Tibial artery (tissue), 4 donors: ENCODE data around the gene MPHOSPH8.

ENCODE experiments used
- DNase-seq, 2 donors: peaks; one replicate each; pipeline ENCODE4 v3.0.0-alpha.2; 2019
- H3K27ac ChIP-seq, 2 donors: fragments of 200-600 bp; sonication (generic) in 1 of 2; 1 replicate in 1 of 2; 2 replicates in 1 of 2; pipeline ENCODE4 v1.5.1; 2018 to 2019; ENCODE audit warnings: mild to moderate bottlenecking in 1 of 2
- H3K27me3 ChIP-seq, 2 donors: fragments of 200-600 bp; sonication (generic) in 1 of 2; one replicate each; pipeline versions ENCODE4 v1.5.1 to v1.6.0; 2016 to 2019
- H3K36me3 ChIP-seq, 3 donors: fragments of 200-600 bp; sonication (generic) in 2 of 3; one replicate each; pipeline ENCODE4 v1.5.1; 2016 to 2019; ENCODE audit warnings: mild to moderate bottlenecking in 2 of 3
- H3K4me1 ChIP-seq, 4 donors: fragments of 200-600 bp; sonication (generic) in 2 of 4; 1 replicate in 3 of 4; 2 replicates in 1 of 4; pipeline ENCODE4 v1.5.1; 2016 to 2019
- H3K4me3 ChIP-seq, 2 donors: fragments of 200-600 bp; sonication (generic) in 1 of 2; 1 replicate in 1 of 2; 2 replicates in 1 of 2; pipeline ENCODE4 v1.5.1; 2018 to 2019; ENCODE audit warnings: mild to moderate bottlenecking in 2 of 2
- H3K9me3 ChIP-seq, 3 donors: fragments of 200-600 bp; sonication (generic) in 1 of 3; one replicate each; pipeline ENCODE4 v1.5.1; 2016 to 2019
- CTCF ChIP-seq, 2 experiments: fragments of 200-600 bp in 1 of 2; fragments of 450-650 bp in 1 of 2; IDR thresholded peaks; one replicate each; pipeline ENCODE4 v1.5.1; 2017 to 2019; ENCODE audit warnings: antibody characterized with exemption in 2 of 2, mild to moderate bottlenecking in 1 of 2, moderate library complexity in 1 of 2
- intact Hi-C: fragments of 100-400 bp; cut with DNase I; formaldehyde crosslinking; loops from one replicate; pipeline ENCODE4 v1.15.0; 2023; ENCODE audit warnings: low total_unique reads

The MPHOSPH8 gene

GRCh38 chr13:19591864-19592263, 41.6 kb upstream of the MPHOSPH8 start:
- H3K27ac ChIP-seq = no peak overlapping the region
- no peak for DNase-seq
- no peaks in the 10 kb centered on the region for H3K4me1 ChIP-seq
- no peak for TF ChIP-seq CTCF (IDR thresholded peaks at IDR 0.05)
- no peaks in the 10 kb centered on the region for H3K9me3 ChIP-seq
- H3K27me3 ChIP-seq = no peaks in the 10 kb centered on the region
- H3K4me3 ChIP-seq = no peak overlapping the region
- intact Hi-C loops = no loop called here
- H3K36me3 ChIP-seq = no peaks in the 10 kb centered on the region

- no peak for DNase-seq
- TF ChIP-seq CTCF (IDR thresholded peaks at IDR 0.05) = no peak
- H3K9me3 ChIP-seq = no peaks in the 10 kb centered on the region
- intact Hi-C loops = no loop called here
- no peak overlapping the region for H3K27ac ChIP-seq
- no peaks in the 10 kb centered on the region for H3K36me3 ChIP-seq
- no peaks in the 10 kb centered on the region for H3K4me1 ChIP-seq
- no peaks in the 10 kb centered on the region for H3K27me3 ChIP-seq
- no peak overlapping the region for H3K4me3 ChIP-seq
These were observed 40.7 kb upstream of the MPHOSPH8 start for GRCh38 chr13:19592657-19593180.

- H3K27ac ChIP-seq = no peak overlapping the region
- no peak for TF ChIP-seq CTCF (IDR thresholded peaks at IDR 0.05)
- DNase-seq = no peak
- H3K4me1 ChIP-seq = no peaks in the 10 kb centered on the region
- peaks cover 0 to 5% of the 10 kb centered on the region in 2 donors for H3K27me3 ChIP-seq
- H3K36me3 ChIP-seq = no peaks in the 10 kb centered on the region
- H3K9me3 ChIP-seq = no peaks in the 10 kb centered on the region
- intact Hi-C loops = no loop called here
- H3K4me3 ChIP-seq = no peak overlapping the region
These were observed 37.4 kb upstream of the MPHOSPH8 start for GRCh38 chr13:19596086-19596485.

GRCh38 chr13:19596960-19597361, 36.5 kb upstream of the MPHOSPH8 start:
- H3K9me3 ChIP-seq = no peaks in the 10 kb centered on the region
- TF ChIP-seq CTCF (IDR thresholded peaks at IDR 0.05) = no peak
- H3K4me3 ChIP-seq = no peak overlapping the region
- H3K36me3 ChIP-seq = no peaks in the 10 kb centered on the region
- no peak for DNase-seq
- intact Hi-C loops = no loop called here
- H3K4me1 ChIP-seq = peaks cover 0 to 6% (median 5%) of the 10 kb centered on the region in 4 donors
- no peak overlapping the region for H3K27ac ChIP-seq
- H3K27me3 ChIP-seq = peaks cover 0 to 12% of the 10 kb centered on the region in 2 donors

GRCh38 chr13:19597523-19597922, 35.9 kb upstream of the MPHOSPH8 start:
- DNase-seq = no peak
- Histone ChIP-seq H3K4me1 (peaks cover 0 to 11% (median 8%) of the 10 kb centered on the region in 4 donors), H3K36me3 (no peaks in the 10 kb centered on the region), H3K9me3 (no peaks in the 10 kb centered on the region), H3K27ac (no peak overlapping the region), H3K27me3 (peaks cover 0 to 12% of the 10 kb centered on the region in 2 donors), H3K4me3 (no peak overlapping the region)
- no peak for TF ChIP-seq CTCF (IDR thresholded peaks at IDR 0.05)
- intact Hi-C loops = no loop called here
